ENCODE results near the gene ELOVL1.

GRCh38 chr1:43344267-43344850 lies 23.5 kb downstream of the ELOVL1 start:
- no peak for TF ChIP-seq CTCF (IDR thresholded peaks at IDR 0.05)
- TF ChIP-seq POLR2A (IDR thresholded peaks at IDR 0.05) = no peak
- TF ChIP-seq POLR2AphosphoS5 (IDR thresholded peaks at IDR 0.05) = no peak
- no peak for TF ChIP-seq EP300 (IDR thresholded peaks at IDR 0.05)
